HUES64 (cell line): ENCODE results near the gene MYO1E.
A peak's percentile ranks its signal among the peaks of the same experiment; 100 is the strongest.
"Not testable (repeated sequence)": the region's sequence is repeated elsewhere in the genome, so short reads cannot be mapped to it uniquely, and the experiment has no call there.

ENCODE experiments used
- H3K27ac ChIP-seq: 2 replicates; pipeline ENCODE4 v1.7.0; 2013; ENCODE audit warnings: low read depth, low read length, inconsistent platforms
- H3K27me3 ChIP-seq: 2 replicates; pipeline ENCODE4 v1.6.1; 2013; ENCODE audit warnings: mild to moderate bottlenecking, low read length; ENCODE audit not compliant: insufficient read depth
- H3K36me3 ChIP-seq: 2 replicates; pipeline ENCODE4 v1.6.1; 2013; ENCODE audit warnings: mild to moderate bottlenecking, low read length; ENCODE audit not compliant: insufficient read depth
- H3K4me1 ChIP-seq: 2 replicates; pipeline ENCODE4 v1.6.1; 2013; ENCODE audit warnings: mild to moderate bottlenecking, low read length, moderate library complexity; ENCODE audit not compliant: insufficient read depth
- H3K4me3 ChIP-seq: 2 replicates; pipeline ENCODE4 v1.5.1; 2013; ENCODE audit warnings: mild to moderate bottlenecking, low read length, moderate library complexity
- H3K9ac ChIP-seq: 2 replicates; pipeline ENCODE4 v1.6.1; 2013; ENCODE audit warnings: mild to moderate bottlenecking, low read depth, low read length
- H3K9me3 ChIP-seq: 2 replicates; pipeline ENCODE4 v1.6.1; 2013; ENCODE audit warnings: low read depth, low read length; ENCODE audit not compliant: insufficient read depth
- WGBS: fragments of 150-250, 120-280 bp; methylation state at CpG from one replicate; pipeline ENCODE4 v1.1.7; 2013; ENCODE audit warnings: missing lambda C conversion rate; 5-methylcytosine and 5-hydroxymethylcytosine counted together

MYO1E gene

GRCh38 chr15:59401824-59402569, 29.3 kb upstream of the MYO1E start:
- Histone ChIP-seq H3K27me3 (peaks cover 24% of the 10 kb centered on the region; the same call in 1 of the 2 replicates), H3K36me3 (no peaks in the 10 kb centered on the region), H3K4me1 (peaks cover 18% of the 10 kb centered on the region), H3K9me3 (no peaks in the 10 kb centered on the region), H3K27ac (no peak overlapping the region), H3K4me3 (0 out of 2 replicates have a peak overlapping the region, but pooled peaks have one; percentile 6), H3K9ac (no peak overlapping the region)
- WGBS, result 34% methylated on average over 11 of the region's 15 CpGs

GRCh38 chr15:59401051-59401823, 28.6 kb upstream of the MYO1E start:
- H3K27ac ChIP-seq, H3K4me3 ChIP-seq, H3K9ac ChIP-seq, H3K36me3 ChIP-seq, H3K9me3 ChIP-seq: not testable (repeated sequence)
- 78% methylated on average over 10 of the region's 10 CpGs for WGBS
- Histone ChIP-seq H3K27me3 (peaks cover 24% of the 10 kb centered on the region; the same call in 1 of the 2 replicates), H3K4me1 (peaks cover 18% of the 10 kb centered on the region)

DNA sequence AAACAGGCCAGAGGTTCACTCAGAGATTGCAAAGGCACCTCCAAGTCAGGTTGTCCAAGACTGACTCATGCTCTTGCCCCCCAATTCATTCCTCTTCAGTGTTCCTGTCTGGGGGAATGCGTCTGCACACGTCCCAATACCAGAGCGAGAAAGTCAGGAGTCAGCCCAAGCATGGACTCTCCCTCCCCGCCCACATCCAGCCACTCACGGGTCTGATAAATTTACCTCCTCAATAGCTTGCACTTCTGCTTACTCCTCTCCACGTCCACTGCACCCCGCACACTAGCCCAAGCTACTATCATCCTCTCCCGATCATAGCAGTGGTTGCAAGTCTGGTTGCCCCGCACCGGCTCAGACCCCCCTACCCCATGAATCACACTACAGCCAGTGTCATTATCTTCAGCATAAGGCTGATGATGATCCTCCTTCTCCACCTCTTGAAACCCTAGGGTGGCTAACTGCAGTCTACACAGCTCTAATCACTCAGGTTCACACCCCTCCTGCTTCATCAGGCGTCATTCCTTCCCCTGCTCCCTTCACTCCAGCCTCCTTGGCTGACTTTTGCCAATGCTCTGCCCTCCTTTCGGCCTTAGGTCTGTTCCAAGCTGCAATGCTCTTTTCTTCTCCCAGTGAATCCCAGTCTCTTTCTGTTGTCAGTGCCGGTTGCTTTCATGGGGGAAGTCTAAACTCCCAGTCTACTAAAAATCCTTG, 27.6 kb upstream of the MYO1E start:
- H3K4me1 ChIP-seq, result peaks cover 18% of the 10 kb centered on the region
- no peak overlapping the region for H3K27ac ChIP-seq
- H3K9me3 ChIP-seq, result no peaks in the 10 kb centered on the region
- 85% methylated on average over 13 of the region's 13 CpGs for WGBS
- H3K36me3 ChIP-seq, result no peaks in the 10 kb centered on the region
- no peak overlapping the region for H3K9ac ChIP-seq
- no peak overlapping the region for H3K4me3 ChIP-seq
- peaks cover 24% of the 10 kb centered on the region; the same call in 1 of the 2 replicates for H3K27me3 ChIP-seq

DNA sequence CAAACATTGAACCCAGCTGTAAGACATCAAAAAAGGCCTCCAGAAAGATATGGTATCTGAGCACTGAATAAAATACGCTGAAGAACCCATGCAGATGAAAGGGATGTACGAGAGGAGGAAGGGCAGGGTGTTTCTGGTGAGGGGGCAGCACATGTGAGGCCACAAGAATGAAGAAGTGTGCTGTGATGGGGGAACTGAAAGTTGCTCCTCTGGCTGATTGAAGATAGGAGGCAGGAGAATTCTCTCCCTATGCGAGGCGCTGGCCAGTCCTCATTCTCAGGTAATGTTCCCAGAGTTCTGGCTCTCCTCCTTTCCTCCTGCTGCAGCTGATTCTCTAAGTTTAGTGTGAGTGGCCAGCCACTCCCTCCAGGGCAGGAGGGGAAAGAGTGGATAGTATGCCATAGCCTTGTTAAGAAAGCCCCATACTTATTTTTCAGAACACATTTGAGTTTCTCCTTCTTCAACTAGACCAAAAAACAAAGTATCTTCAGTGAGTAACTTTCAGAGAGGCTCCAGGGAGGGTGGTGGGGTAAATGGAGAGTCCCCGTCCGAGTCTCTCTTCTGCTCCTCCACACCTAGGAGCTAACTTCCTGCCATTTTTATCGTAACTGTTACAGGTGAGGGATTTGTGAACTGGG, 26.9 kb upstream of the MYO1E start:
- no peak overlapping the region for H3K4me3 ChIP-seq
- H3K4me1 ChIP-seq, result peaks cover 18% of the 10 kb centered on the region
- H3K9me3 ChIP-seq, result no peaks in the 10 kb centered on the region
- peaks cover 19% of the 10 kb centered on the region; the same call in 1 of the 2 replicates for H3K27me3 ChIP-seq
- no peaks in the 10 kb centered on the region for H3K36me3 ChIP-seq
- H3K27ac ChIP-seq, result no peak overlapping the region
- H3K9ac ChIP-seq, result no peak overlapping the region
- WGBS, result 86% methylated on average over 7 of the region's 7 CpGs

DNA sequence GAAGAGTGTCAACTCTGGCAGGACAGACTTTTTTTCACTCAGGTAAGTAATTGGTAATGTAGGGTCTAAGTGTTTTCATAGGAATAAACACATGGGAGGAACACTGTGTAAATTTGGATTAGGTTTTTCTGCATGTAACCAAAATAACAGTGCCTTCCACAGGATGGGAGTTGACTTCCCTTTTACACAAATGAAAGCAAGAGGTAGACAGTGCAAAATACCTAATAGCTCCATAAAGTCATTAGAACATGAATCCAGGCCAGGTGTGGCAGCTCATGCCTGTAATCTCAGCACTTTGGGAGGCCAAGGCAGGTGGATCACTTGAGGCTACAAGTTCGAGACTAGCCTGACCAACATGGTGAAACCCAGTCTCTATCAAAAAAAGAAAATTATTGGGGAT, 25.5 kb upstream of the MYO1E start:
- Histone ChIP-seq H3K4me1 (peaks cover 18% of the 10 kb centered on the region), H3K27ac (no peak overlapping the region), H3K4me3 (no peak overlapping the region), H3K9me3 (no peaks in the 10 kb centered on the region), H3K9ac (no peak overlapping the region), H3K36me3 (no peaks in the 10 kb centered on the region), H3K27me3 (peaks cover 19% of the 10 kb centered on the region; the same call in 1 of the 2 replicates)
- WGBS, result 100% methylated on average over 1 of the region's 1 CpG

GRCh38 chr15:59396679-59397078, 24.0 kb upstream of the MYO1E start:
- Histone ChIP-seq H3K36me3 (no peaks in the 10 kb centered on the region), H3K27ac (no peak overlapping the region), H3K27me3 (peaks cover 16% of the 10 kb centered on the region; the same call in 1 of the 2 replicates), H3K4me3 (no peak overlapping the region), H3K9me3 (no peaks in the 10 kb centered on the region), H3K9ac (no peak overlapping the region), H3K4me1 (peaks cover 16% of the 10 kb centered on the region)
- 86% methylated on average over 2 of the region's 3 CpGs for WGBS

DNA sequence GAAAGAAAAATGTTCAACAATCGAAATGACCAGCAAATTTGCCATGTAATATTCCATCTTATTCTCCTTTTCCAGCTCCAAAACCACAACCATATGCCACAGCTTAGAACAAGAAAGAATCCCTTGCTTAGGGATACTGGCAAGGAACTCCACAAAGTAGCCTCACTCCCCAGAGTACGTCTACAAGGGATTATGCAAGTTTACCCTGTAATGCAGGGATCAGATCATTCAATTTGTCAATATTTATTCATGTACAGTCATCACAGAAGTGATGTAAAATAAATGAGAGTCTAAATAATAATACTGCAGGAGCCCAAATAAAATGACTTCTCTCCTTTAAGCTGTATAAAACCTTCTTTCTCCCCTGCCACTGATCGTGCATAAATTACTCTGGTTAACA, 23.5 kb upstream of the MYO1E start:
- H3K27me3 ChIP-seq, result peaks cover 16% of the 10 kb centered on the region; the same call in 1 of the 2 replicates
- peaks cover 11% of the 10 kb centered on the region for H3K4me1 ChIP-seq
- H3K9me3 ChIP-seq, result no peaks in the 10 kb centered on the region
- WGBS, result 88% methylated on average over 3 of the region's 3 CpGs
- H3K9ac ChIP-seq, result no peak overlapping the region
- H3K27ac ChIP-seq, result no peak overlapping the region
- no peaks in the 10 kb centered on the region for H3K36me3 ChIP-seq
- H3K4me3 ChIP-seq, result no peak overlapping the region

- 0 out of 2 replicates have a peak, but pooled peaks cover 4% of the 10 kb centered on the region for H3K4me1 ChIP-seq
- H3K27ac ChIP-seq, result no peak overlapping the region
- H3K4me3 ChIP-seq, result no peak overlapping the region
- no peaks in the 10 kb centered on the region for H3K36me3 ChIP-seq
- no peak overlapping the region for H3K9ac ChIP-seq
- H3K9me3 ChIP-seq, result no peaks in the 10 kb centered on the region
- peaks cover 3% of the 10 kb centered on the region; the same call in 1 of the 2 replicates for H3K27me3 ChIP-seq
- WGBS, result 93% methylated on average over 9 of the region's 9 CpGs
Measured at GRCh38 chr15:59394166-59394661, 21.5 kb upstream of the MYO1E start.

DNA sequence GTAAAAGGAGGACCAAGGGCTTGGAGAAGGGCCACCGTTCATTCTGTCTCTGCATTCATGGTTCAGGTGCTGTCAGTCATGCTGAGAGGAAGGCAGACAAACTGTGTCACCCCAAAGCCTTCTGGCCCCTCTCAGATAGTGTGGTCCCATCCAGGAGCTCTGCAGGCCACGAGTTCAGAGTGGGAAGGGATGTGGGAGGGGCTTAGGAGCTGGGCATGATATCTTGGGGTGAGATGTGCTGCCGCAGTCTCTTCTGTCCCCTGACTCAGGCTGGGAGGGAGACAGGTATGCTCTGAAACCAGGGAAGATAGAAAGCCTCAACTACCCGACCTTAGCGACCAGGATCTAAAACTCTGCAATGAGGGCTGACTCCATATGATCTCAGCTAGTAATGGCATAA, 19.6 kb upstream of the MYO1E start:
- 83% methylated on average over 5 of the region's 5 CpGs for WGBS
- no peaks in the 10 kb centered on the region for H3K36me3 ChIP-seq
- H3K4me1 ChIP-seq, result 0 out of 2 replicates have a peak, but pooled peaks cover 4% of the 10 kb centered on the region
- no peak overlapping the region for H3K9ac ChIP-seq
- H3K27ac ChIP-seq, result no peak overlapping the region
- H3K27me3 ChIP-seq, result no peaks in the 10 kb centered on the region
- H3K9me3 ChIP-seq, result no peaks in the 10 kb centered on the region
- H3K4me3 ChIP-seq, result no peak overlapping the region

DNA sequence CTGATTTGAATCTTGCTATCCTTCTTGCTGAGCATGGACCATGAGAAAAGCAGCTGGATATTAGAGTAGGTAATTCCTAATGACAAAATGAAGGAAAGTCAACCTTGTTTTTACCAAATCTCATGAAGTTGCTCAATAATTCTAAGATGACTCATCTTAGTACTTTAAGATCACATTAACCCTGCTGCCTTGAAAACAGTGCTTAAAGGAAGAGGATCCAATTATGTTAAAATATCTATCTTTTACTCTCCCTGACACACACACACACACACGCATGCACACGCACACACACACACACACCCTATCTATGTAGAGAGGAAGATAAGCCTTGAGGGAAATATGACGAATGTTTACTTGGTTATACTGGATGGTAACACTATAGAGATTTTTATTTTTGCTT, 16.0 kb upstream of the MYO1E start:
- H3K9me3 ChIP-seq, result no peaks in the 10 kb centered on the region
- H3K36me3 ChIP-seq, result no peaks in the 10 kb centered on the region
- WGBS, result no CpG with 5 or more reads among the region's 3 CpGs
- H3K9ac ChIP-seq, result no peak overlapping the region
- no peak overlapping the region for H3K4me3 ChIP-seq
- H3K27me3 ChIP-seq, result no peaks in the 10 kb centered on the region
- H3K4me1 ChIP-seq, result 0 out of 2 replicates have a peak, but pooled peaks cover 4% of the 10 kb centered on the region
- no peak overlapping the region for H3K27ac ChIP-seq
